Lung (tissue), 12 donors: Measurements from ENCODE around the gene IFI35. TPM values are rescaled to one million over a fixed set of nuclear protein-coding genes. Genes with fewer than 3 reads are reported as not detected.
"Not testable (repeated sequence)": the region's sequence is repeated elsewhere in the genome, so short reads cannot be mapped to it uniquely, and the experiment has no call there.

Experiments
- ATAC-seq: fragments of 200-7000 bp; cut with Tn5 transposase; one replicate; pipeline ENCODE4 v1.9.1; 2020; ENCODE audit warnings: moderate number of reproducible peaks; ENCODE audit not compliant: insufficient read depth, low FRiP score
- DNase-seq, 3 donors: peaks; one replicate each; pipeline ENCODE4 v3.0.0-alpha.2; 2013 to 2017
- H3K27ac ChIP-seq, 2 donors: one replicate each; pipeline ENCODE4 v1.5.1; 2013; ENCODE audit warnings: mild to moderate bottlenecking in 2 of 2, moderate library complexity in 2 of 2, control low read depth in 1 of 2, inconsistent platforms in 1 of 2, low read depth in 1 of 2, low read length in 1 of 2
- H3K27me3 ChIP-seq, 3 donors: one replicate each; pipeline ENCODE4 v1.5.1; 2013; ENCODE audit warnings: low read length in 2 of 3; ENCODE audit not compliant: control insufficient read depth in 3 of 3, insufficient read depth in 3 of 3
- H3K36me3 ChIP-seq, 4 donors: one replicate each; pipeline ENCODE4 v1.5.1; 2013; ENCODE audit warnings: low read length in 4 of 4, mild to moderate bottlenecking in 1 of 4, moderate library complexity in 1 of 4; ENCODE audit not compliant: control insufficient read depth in 4 of 4, insufficient read depth in 4 of 4
- H3K4me1 ChIP-seq, 5 donors: one replicate each; pipeline ENCODE4 v1.5.1; 2013; ENCODE audit warnings: low read length in 5 of 5, mild to moderate bottlenecking in 2 of 5, moderate library complexity in 1 of 5; ENCODE audit not compliant: control insufficient read depth in 5 of 5, insufficient read depth in 5 of 5
- H3K4me3 ChIP-seq: one replicate; pipeline ENCODE4 v1.5.1; 2013; ENCODE audit warnings: mild to moderate bottlenecking, control low read depth, moderate library complexity
- H3K9ac ChIP-seq, 2 donors: one replicate each; pipeline ENCODE4 v1.5.1; 2013; ENCODE audit warnings: low read length in 2 of 2, control low read depth in 1 of 2; ENCODE audit not compliant: insufficient read depth in 1 of 2
- H3K9me3 ChIP-seq, 4 donors: one replicate each; pipeline ENCODE4 v1.5.1; 2013; ENCODE audit warnings: low read length in 3 of 4, mild to moderate bottlenecking in 1 of 4, moderate library complexity in 1 of 4; ENCODE audit not compliant: control insufficient read depth in 4 of 4, insufficient read depth in 3 of 4
- CTCF ChIP-seq: IDR thresholded peaks from 2 replicates; pipeline ENCODE4 v1.5.1; 2012; ENCODE audit warnings: mild to moderate bottlenecking; ENCODE audit errors: control extremely low read depth, extremely low read depth
- WGBS, 2 donors: extraction: QIAGEN DNeasy Blood & Tissue Kit; methylation state at CpG; one replicate each; pipeline ENCODE4 v1.1.7; 2013; 5-methylcytosine and 5-hydroxymethylcytosine counted together
- polyA plus RNA-seq, 2 donors: library from polyadenylated mRNA; stranded (reverse); fragments of 200-250 nt; gene quantifications; one replicate each; pipeline ENCODE4 v1.2.1, GENCODE V29; 2013
- total RNA-seq, 2 donors: library from RNA; depleted of rRNA in 1 of 2; stranded (reverse); fragments of >200 nt in 1 of 2; gene quantifications; one replicate each; pipeline ENCODE4 v1.2.1, GENCODE V29; 2014 to 2021
- donor health status: control.
- donor health status: control.
- donor health status: Bipolar disorder and iron deficiency.
- donor health status: healthy.
- donor health status: DM: yes; HTN: yes; CAD: no.

IFI35 gene
- total and polyA plus RNA-seq, 4 donors: 18.8 to 60.3 (median 38.6) TPM

GRCh38 chr17:42969001-42969581 is 37.5 kb upstream of the IFI35 start:
- ATAC-seq: no peak
- H3K4me1 ChIP-seq: peaks cover 0 to 13% (median 0%) of the 10 kb centered on the region in 5 donors
- no peaks in the 10 kb centered on the region for H3K9me3 ChIP-seq
- no peak overlapping the region for H3K4me3 ChIP-seq
- peak overlapping the region in 1 of 2 donors; percentile 52 for H3K9ac ChIP-seq
- H3K27ac ChIP-seq: no peak overlapping the region
- 42 to 43% methylated on average over 5 of the region's 5 CpGs for WGBS, 2 donors
- no peaks in the 10 kb centered on the region for H3K27me3 ChIP-seq
- peak; percentile 88 to 97 (median 97) for DNase-seq
- H3K36me3 ChIP-seq: no peaks in the 10 kb centered on the region
- TF ChIP-seq CTCF: no peak

DNA sequence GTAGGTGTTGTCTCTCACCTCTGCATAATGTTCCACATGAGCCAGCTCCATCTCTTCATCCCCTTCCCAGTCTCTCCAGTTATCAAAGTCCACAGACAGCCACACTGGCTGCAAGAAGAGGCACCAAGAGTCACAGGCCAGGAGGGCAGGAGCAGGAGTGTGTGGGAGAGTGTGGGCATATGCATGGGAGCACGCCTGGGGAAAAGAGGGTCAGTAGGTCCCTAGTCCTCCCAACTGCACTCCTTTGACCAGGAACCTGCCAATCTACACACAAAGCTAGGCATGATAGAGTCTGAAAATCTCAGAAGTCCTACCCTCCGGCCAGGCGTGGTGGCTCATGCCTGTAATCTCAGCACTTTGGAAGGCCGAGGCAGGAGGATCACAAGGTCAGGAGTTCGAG is 35.0 kb upstream of the IFI35 start:
- WGBS, 2 donors: 93 to 96% methylated on average over 5 of the region's 5 CpGs
- ATAC-seq: no peak
- H3K4me1 ChIP-seq: peaks cover 0 to 13% (median 0%) of the 10 kb centered on the region in 5 donors
- DNase-seq: no peak
- no peaks in the 10 kb centered on the region for H3K36me3 ChIP-seq
- no peak overlapping the region for H3K9ac ChIP-seq
- H3K27me3 ChIP-seq: no peaks in the 10 kb centered on the region
- H3K27ac ChIP-seq: no peak overlapping the region
- no peaks in the 10 kb centered on the region for H3K9me3 ChIP-seq
- no peak overlapping the region for H3K4me3 ChIP-seq
- no peak for TF ChIP-seq CTCF

DNA sequence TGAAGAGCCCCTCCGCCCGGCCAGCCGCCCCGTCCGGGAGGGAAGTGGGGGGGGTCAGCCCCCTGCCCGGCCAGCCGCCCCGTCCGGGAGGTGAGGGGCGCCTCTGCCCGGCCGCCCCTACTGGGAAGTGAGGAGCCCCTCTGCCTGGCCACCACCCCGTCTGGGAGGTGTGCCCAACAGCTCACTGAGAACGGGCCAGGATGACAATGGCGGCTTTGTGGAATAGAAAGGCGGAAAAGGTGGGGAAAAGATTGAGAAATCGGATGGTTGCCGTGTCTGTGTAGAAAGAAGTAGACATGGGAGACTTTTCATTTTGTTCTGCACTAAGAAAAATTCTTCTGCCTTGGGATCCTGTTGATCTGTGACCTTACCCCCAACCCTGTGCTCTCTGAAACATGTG is 33.3 kb upstream of the IFI35 start:
- DNase-seq, H3K36me3 ChIP-seq, H3K27me3 ChIP-seq, H3K9ac ChIP-seq, H3K9me3 ChIP-seq, ATAC-seq, H3K27ac ChIP-seq, H3K4me3 ChIP-seq: not testable (repeated sequence)
- WGBS, 2 donors: 83 to 85% methylated on average over 6 to 12 of the region's 18 CpGs
- peaks cover 0 to 12% (median 0%) of the 10 kb centered on the region in 5 donors for H3K4me1 ChIP-seq

DNA sequence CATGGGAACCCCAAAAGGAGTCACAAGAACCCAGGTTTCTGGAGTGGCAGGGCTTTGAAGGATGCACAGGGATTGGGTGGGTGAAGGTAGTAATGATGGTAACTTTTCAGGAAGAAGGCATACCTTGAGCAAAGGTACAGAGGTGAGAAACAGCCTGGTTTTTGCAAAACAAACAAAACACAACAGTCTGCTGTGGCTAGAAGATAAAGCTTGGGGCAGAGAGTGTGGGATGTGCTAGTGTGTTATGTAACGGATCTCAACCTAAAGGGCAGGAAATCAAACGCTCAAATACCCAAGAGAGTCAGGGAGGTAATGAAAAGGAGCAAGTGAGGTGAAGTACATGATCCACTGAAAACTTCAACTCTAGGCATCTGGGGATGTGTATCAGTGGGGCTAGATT is 31.3 kb upstream of the IFI35 start:
- H3K4me3 ChIP-seq: no peak overlapping the region
- no peak overlapping the region for H3K27ac ChIP-seq
- H3K27me3 ChIP-seq: no peaks in the 10 kb centered on the region
- ATAC-seq: no peak
- H3K4me1 ChIP-seq: peaks cover 0 to 9% (median 0%) of the 10 kb centered on the region in 5 donors
- no peak for TF ChIP-seq CTCF
- no peaks in the 10 kb centered on the region for H3K36me3 ChIP-seq
- H3K9ac ChIP-seq: no peak overlapping the region
- WGBS, 2 donors: 43 to 60% methylated on average over 2 of the region's 2 CpGs
- no peaks in the 10 kb centered on the region for H3K9me3 ChIP-seq
- no peak for DNase-seq

DNA sequence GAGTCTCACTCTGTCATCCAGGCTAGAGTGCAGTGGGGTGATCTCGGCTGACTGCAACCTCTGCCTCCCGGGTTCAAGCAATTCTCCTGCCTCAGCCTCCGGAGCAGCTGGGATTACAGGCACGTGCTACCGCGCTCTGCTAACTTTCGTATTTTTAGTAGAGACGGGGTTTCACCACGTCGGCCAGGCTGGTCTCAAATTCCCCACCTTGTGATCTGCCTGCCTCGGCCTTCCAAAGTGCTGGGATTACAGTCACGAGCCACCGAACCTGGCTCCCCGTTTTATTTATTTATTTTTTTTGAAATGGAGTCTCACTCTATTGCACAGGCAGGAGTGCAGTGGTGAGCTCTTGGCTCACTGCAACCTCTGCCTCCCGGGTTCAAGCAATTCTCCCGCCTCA is 30.9 kb upstream of the IFI35 start:
- ATAC-seq, H3K4me1 ChIP-seq, H3K9me3 ChIP-seq, H3K27ac ChIP-seq, H3K36me3 ChIP-seq, H3K4me3 ChIP-seq, H3K27me3 ChIP-seq, H3K9ac ChIP-seq, DNase-seq: not testable (repeated sequence)
- WGBS, 2 donors: 88 to 89% methylated on average over 16 of the region's 16 CpGs
